GM18870 (cell line): Measurements from ENCODE around the gene PHF21B.

Experiments used
- ATAC-seq: cut with Tn5 transposase; IDR thresholded peaks from one replicate; pipeline ENCODE4 v1.9.1; 2021; ENCODE audit warnings: moderate library complexity; ENCODE audit not compliant: unreplicated experiment

PHF21B gene

GRCh38 chr22:44898236-44898635, 111.6 kb downstream of the PHF21B start:
- no peak for ATAC-seq

GRCh38 chr22:44895296-44896055, 114.3 kb downstream of the PHF21B start:
- no peak for ATAC-seq

GRCh38 chr22:44894782-44895181, 115.0 kb downstream of the PHF21B start:
- no peak for ATAC-seq

- ATAC-seq, result no peak
These were observed 115.5 kb downstream of the PHF21B start for GRCh38 chr22:44894321-44894720.

GRCh38 chr22:44893731-44894080, 116.1 kb downstream of the PHF21B start:
- no peak for ATAC-seq

- no peak for ATAC-seq
These were observed 116.7 kb downstream of the PHF21B start for GRCh38 chr22:44892803-44893730.

- no peak for ATAC-seq
These were observed 117.6 kb downstream of the PHF21B start for GRCh38 chr22:44892243-44892642.

- no peak for ATAC-seq
These were observed 118.0 kb downstream of the PHF21B start for GRCh38 chr22:44891791-44892190.

- no peak for ATAC-seq
These were observed 118.5 kb downstream of the PHF21B start for GRCh38 chr22:44891293-44891747.

GRCh38 chr22:44890416-44891292, 119.2 kb downstream of the PHF21B start:
- no peak for ATAC-seq

GRCh38 chr22:44889255-44889878, 120.4 kb downstream of the PHF21B start:
- ATAC-seq, result no peak

- ATAC-seq, result no peak
These were observed 121.1 kb downstream of the PHF21B start for GRCh38 chr22:44888491-44889254.

GRCh38 chr22:44887941-44888366, 121.9 kb downstream of the PHF21B start:
- ATAC-seq, result no peak

- ATAC-seq, result no peak
These were observed 123.9 kb downstream of the PHF21B start for GRCh38 chr22:44885806-44886360.

- no peak for ATAC-seq
These were observed 124.6 kb downstream of the PHF21B start for GRCh38 chr22:44884968-44885805.

- ATAC-seq, result no peak
These were observed 125.2 kb downstream of the PHF21B start for GRCh38 chr22:44884562-44884961.

GRCh38 chr22:44883011-44883421, 126.8 kb downstream of the PHF21B start:
- no peak for ATAC-seq

- no peak for ATAC-seq
These were observed 127.4 kb downstream of the PHF21B start for GRCh38 chr22:44882226-44882905.
